Fibroblast of the aortic adventitia (primary cell): Measurements from ENCODE around the gene KLHL29. TPM values are rescaled to one million over a fixed set of nuclear protein-coding genes. Genes with fewer than 3 reads are reported as not detected.

Experiments used
- DNase-seq: peaks from one replicate; pipeline ENCODE4 v3.0.0-alpha.2; 2010; ENCODE audit warnings: low read depth
- H3K4me3 ChIP-seq: 2 replicates; pipeline ENCODE4 v1.5.1; 2011; ENCODE audit warnings: low read depth, mild to moderate bottlenecking, control low read depth, low read length, moderate library complexity
- total RNA-seq: library from RNA; depleted of rRNA; stranded (reverse); fragments of >200 nt; gene quantifications from 2 replicates; pipeline ENCODE4 v1.2.3, GENCODE V29; 2012; ENCODE audit warnings: low replicate concordance
- TF ChIP-seq, protein P1 (sequence below): IDR thresholded peaks from 2 replicates; pipeline ENCODE4 v1.5.1; 2011; ENCODE audit warnings: mild to moderate bottlenecking, low read length, control low read depth, inconsistent platforms; ENCODE audit not compliant: insufficient read depth

The KLHL29 gene
- total RNA-seq, 1 donor = 4.7 TPM

DNA sequence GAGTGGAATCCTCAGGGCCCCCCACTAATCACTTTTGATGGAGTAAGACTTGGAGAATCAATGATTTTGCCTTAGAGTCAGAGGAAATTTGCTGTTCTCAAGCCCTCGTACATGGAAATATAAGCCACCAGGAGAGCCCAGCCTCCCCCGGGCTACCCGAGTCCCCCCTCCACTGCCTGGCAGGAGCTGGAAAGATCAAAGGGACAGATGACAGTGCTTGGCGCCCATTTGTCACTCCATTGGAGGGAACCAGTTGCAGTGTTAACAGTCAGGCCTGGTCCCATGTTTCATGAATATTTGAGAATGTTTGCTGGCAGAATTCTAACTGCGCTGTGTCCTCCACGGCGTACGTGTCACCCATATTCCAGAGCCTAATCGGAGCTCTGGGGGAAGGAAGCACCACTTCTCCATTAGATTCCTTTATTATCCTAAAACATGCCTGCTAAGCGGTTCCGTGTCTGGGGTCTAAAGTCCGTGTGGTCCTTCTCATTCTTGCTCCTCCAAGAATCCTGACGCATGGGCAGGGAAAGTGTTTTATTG, 202.4 kb downstream of the KLHL29 start:
- TF ChIP-seq, protein P1, sequence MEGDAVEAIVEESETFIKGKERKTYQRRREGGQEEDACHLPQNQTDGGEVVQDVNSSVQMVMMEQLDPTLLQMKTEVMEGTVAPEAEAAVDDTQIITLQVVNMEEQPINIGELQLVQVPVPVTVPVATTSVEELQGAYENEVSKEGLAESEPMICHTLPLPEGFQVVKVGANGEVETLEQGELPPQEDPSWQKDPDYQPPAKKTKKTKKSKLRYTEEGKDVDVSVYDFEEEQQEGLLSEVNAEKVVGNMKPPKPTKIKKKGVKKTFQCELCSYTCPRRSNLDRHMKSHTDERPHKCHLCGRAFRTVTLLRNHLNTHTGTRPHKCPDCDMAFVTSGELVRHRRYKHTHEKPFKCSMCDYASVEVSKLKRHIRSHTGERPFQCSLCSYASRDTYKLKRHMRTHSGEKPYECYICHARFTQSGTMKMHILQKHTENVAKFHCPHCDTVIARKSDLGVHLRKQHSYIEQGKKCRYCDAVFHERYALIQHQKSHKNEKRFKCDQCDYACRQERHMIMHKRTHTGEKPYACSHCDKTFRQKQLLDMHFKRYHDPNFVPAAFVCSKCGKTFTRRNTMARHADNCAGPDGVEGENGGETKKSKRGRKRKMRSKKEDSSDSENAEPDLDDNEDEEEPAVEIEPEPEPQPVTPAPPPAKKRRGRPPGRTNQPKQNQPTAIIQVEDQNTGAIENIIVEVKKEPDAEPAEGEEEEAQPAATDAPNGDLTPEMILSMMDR = no peak
- no peak for DNase-seq
- H3K4me3 ChIP-seq = no peak overlapping the region

DNA sequence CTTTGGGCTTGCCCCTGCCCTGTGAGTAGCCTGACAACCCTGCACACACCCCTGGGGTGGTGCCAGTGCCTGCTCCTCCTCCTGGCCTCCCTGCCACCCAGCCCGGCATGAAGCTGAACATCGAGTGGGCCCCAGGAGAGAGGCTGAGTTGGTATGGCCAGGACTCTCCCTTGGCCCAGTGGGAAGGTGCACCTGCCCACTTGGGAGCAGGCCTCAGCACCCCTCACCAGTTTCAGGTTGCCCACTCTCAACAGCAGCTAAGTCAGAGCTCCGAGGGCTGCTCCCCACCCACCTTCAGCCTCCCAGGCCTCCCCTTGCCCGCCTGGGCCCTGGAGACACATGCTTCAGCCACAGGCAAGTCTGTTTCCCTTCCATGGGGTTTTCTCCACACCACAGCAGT, 203.1 kb downstream of the KLHL29 start:
- TF ChIP-seq, protein P1 = no peak
- H3K4me3 ChIP-seq = no peak overlapping the region
- DNase-seq = no peak

DNA sequence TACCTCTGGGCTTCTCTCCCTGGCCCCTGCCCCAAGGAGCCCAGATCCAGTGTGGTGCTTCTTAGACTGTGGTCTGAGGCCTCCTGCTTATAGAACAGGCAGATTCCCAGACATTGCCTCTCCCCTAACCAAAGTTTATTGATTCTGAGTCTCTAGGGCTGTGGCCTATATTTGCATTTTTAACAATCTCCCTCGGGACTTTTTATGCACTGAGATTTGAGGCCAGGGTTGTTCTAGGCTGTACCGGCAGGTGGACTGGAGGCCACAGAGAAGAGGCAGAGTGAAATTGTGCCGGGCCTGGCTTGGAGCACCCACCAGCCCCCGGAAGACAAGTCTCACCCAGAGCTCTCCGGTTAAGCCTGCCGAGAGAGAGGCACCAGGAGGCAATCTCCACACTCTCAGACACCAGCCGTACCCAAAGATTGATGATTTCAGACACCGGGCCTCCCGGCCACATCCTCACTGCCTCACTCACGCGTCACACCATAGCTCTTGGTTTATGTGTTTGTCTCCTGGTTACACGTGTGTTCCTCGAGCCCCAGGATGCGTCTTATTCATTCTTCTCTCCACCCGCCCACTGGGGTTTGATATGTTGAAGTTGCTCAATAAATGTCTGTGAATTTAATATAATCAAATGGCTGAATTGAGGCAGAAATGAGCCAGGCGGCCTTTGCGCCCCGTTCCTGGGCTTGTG, 203.7 kb downstream of the KLHL29 start:
- TF ChIP-seq, protein P1 = no peak
- no peak overlapping the region for H3K4me3 ChIP-seq
- DNase-seq = no peak

DNA sequence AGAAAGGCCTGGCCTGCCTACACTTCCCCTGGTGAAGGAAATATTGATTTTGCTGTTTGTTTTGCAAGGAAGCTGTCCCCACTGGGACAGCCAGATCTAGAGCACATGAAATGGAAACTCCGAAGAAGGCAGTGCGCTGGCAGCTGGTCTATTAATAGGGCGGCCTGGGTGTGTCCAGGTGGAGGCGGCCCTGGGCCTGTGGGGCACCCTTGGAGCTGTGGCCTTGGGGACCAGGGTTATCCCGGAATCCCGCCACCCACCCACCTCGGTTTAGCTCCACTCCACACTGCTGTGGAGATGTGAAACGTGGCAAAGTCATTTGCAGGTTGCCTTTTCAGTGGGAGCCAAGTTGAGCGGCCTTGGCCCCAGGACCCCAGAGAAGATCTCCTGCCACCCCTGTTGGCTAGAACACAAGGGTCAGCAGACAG, 204.3 kb downstream of the KLHL29 start:
- no peak overlapping the region for H3K4me3 ChIP-seq
- no peak for DNase-seq
- TF ChIP-seq, protein P1 = no peak

DNA sequence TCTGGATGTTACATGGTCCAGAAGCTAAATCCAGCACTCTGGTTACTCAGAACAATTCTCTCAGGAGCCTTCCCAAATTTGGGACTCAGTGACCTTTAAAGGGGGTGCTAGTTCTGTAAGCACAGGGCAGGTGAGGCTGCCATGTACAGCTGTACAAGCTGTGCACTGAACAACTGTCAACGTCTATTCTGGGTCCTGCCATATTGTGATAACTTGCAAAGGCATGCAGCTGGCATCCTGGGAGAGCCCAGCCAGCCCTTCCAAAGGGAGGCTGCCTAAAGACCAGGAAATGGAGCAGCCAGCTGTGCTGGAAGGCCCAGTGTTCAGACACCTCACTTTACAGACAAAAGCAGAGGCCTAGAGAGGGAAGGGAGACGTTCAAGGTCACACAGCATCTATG, 204.8 kb downstream of the KLHL29 start:
- no peak overlapping the region for H3K4me3 ChIP-seq
- DNase-seq = no peak
- TF ChIP-seq, protein P1 = no peak

DNA sequence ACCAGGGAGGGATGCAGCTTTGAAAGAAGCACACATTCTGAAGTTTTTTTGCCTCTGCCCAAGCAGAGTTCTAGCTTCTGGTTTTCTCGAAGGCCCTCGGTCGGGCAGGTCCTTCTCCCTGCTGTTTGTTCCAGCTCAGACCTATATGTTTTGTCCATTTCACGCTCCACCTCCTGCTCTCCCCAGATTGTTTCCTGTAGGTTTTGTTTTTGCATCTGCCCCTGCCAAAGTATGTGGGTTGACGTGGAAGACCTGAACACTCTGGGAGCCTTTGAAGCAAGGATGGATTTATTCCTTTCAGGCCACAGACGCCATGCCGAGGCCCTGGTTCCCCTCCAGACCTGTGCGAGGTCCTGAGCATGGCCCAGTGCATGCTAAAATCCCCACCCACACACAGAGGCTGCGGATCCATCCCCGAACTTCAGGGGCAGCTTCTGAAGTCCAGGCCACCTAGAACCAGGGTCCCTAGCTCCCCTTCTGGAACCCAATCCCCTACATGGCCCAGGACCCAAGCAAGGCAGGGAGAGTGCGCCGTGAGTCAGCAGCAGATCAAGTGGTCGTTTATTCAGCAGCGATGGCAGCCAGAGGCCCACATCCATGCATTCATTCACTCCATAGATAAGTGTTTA, 205.4 kb downstream of the KLHL29 start:
- TF ChIP-seq, protein P1 = no peak
- DNase-seq = no peak
- H3K4me3 ChIP-seq = no peak overlapping the region
